ENCODE measurements around the gene TMEM240.
"Not testable (repeated sequence)": the region's sequence is repeated elsewhere in the genome, so short reads cannot be mapped to it uniquely, and the experiment has no call there.

The TMEM240 gene

GRCh38 chr1:1560178-1560577, 19.8 kb upstream of the TMEM240 start:
- TF ChIP-seq CTCF (IDR thresholded peaks at IDR 0.05; ENCODE audit: low read depth, low read length, poor library complexity, severe bottlenecking): no peak
- no peak for TF ChIP-seq EZH2phosphoT487 (IDR thresholded peaks at IDR 0.05; ENCODE audit: borderline replicate concordance, low read length)
- H3K27me3 ChIP-seq (ENCODE audit: control insufficient read depth, low read length): no peaks in the 10 kb centered on the region
- H3F3A ChIP-seq (ENCODE audit: control insufficient read depth, insufficient read depth): no peaks in the 10 kb centered on the region
- no peak overlapping the region for H3K27ac ChIP-seq (ENCODE audit: low read depth, low read length)
- H3K79me2 ChIP-seq (ENCODE audit: control insufficient read depth, low read length): peaks cover 66% of the 10 kb centered on the region
- H3K4me1 ChIP-seq (ENCODE audit: control insufficient read depth, low read length): peaks cover 4% of the 10 kb centered on the region; the same call in 1 of the 2 replicates
- H4K20me1 ChIP-seq (ENCODE audit: control insufficient read depth, insufficient read depth, low read depth, low read length): 0 out of 2 replicates have a peak, but pooled peaks cover 3% of the 10 kb centered on the region
- H3K4me2 ChIP-seq (ENCODE audit: low read length): no peak overlapping the region
- peaks cover 56% of the 10 kb centered on the region for H3K36me3 ChIP-seq (ENCODE audit: control insufficient read depth, low read length)
- H3K9me2 ChIP-seq (replicated peaks; ENCODE audit: control insufficient read depth, low read length): no peaks in the 10 kb centered on the region
- H3K4me3 ChIP-seq (ENCODE audit: low read length): no peak overlapping the region
- H3K9me3 ChIP-seq (ENCODE audit: control insufficient read depth, insufficient read depth, low read length): no peaks in the 10 kb centered on the region

GRCh38 chr1:1559066-1559465, 18.6 kb upstream of the TMEM240 start:
- H3K79me2 ChIP-seq (ENCODE audit: control insufficient read depth, low read length): peaks cover 62% of the 10 kb centered on the region
- no peaks in the 10 kb centered on the region for H3F3A ChIP-seq (ENCODE audit: control insufficient read depth, insufficient read depth)
- H3K36me3 ChIP-seq (ENCODE audit: control insufficient read depth, low read length): peaks cover 48% of the 10 kb centered on the region
- H3K4me2 ChIP-seq (ENCODE audit: low read length): no peak overlapping the region
- H3K4me1 ChIP-seq (ENCODE audit: control insufficient read depth, low read length): peaks cover 4% of the 10 kb centered on the region; the same call in 1 of the 2 replicates
- H3K9me2 ChIP-seq (replicated peaks; ENCODE audit: control insufficient read depth, low read length): no peaks in the 10 kb centered on the region
- H3K27me3 ChIP-seq (ENCODE audit: control insufficient read depth, low read length): no peaks in the 10 kb centered on the region
- H3K4me3 ChIP-seq (ENCODE audit: low read length): no peak overlapping the region
- no peak overlapping the region for H3K27ac ChIP-seq (ENCODE audit: low read depth, low read length)
- TF ChIP-seq CTCF (IDR thresholded peaks at IDR 0.05; ENCODE audit: low read depth, low read length, poor library complexity, severe bottlenecking) (no peak), EZH2phosphoT487 (IDR thresholded peaks at IDR 0.05; ENCODE audit: borderline replicate concordance, low read length) (no peak)
- no peaks in the 10 kb centered on the region for H3K9me3 ChIP-seq (ENCODE audit: control insufficient read depth, insufficient read depth, low read length)
- 0 out of 2 replicates have a peak, but pooled peaks cover 3% of the 10 kb centered on the region for H4K20me1 ChIP-seq (ENCODE audit: control insufficient read depth, insufficient read depth, low read depth, low read length)

DNA sequence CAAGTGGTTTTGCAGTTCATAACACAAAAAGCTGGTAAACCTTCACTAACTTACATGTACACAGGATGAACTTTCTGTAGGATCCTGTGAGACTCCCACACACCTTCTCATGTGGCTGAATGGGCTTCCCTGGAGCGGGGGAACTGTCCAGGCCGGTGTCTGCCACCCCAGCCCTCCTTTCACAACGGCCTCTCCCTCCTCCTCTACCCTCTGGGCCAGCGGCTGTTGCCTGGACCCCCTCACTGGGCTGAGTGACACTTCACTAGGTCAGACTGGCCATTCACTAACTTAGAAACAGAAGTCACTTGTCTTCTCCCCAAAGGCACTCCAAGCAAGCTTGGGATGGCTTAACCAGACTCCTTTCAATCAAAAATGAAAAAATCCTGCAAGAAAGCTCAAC, 18.2 kb upstream of the TMEM240 start:
- Histone ChIP-seq H3K4me3 (ENCODE audit: low read length) (no peak overlapping the region), H3K9me3 (ENCODE audit: control insufficient read depth, insufficient read depth, low read length) (no peaks in the 10 kb centered on the region), H4K20me1 (ENCODE audit: control insufficient read depth, insufficient read depth, low read depth, low read length) (0 out of 2 replicates have a peak, but pooled peaks cover 3% of the 10 kb centered on the region), H3K79me2 (ENCODE audit: control insufficient read depth, low read length) (peaks cover 61% of the 10 kb centered on the region), H3K27ac (ENCODE audit: low read depth, low read length) (no peak overlapping the region), H3K9me2 (replicated peaks; ENCODE audit: control insufficient read depth, low read length) (no peaks in the 10 kb centered on the region), H3K4me1 (ENCODE audit: control insufficient read depth, low read length) (peaks cover 4% of the 10 kb centered on the region; the same call in 1 of the 2 replicates), H3K4me2 (ENCODE audit: low read length) (no peak overlapping the region), H3K27me3 (ENCODE audit: control insufficient read depth, low read length) (no peaks in the 10 kb centered on the region), H3F3A (ENCODE audit: control insufficient read depth, insufficient read depth) (no peaks in the 10 kb centered on the region), H3K36me3 (ENCODE audit: control insufficient read depth, low read length) (peaks cover 43% of the 10 kb centered on the region)
- no peak for TF ChIP-seq EZH2phosphoT487 (IDR thresholded peaks at IDR 0.05; ENCODE audit: borderline replicate concordance, low read length)
- TF ChIP-seq CTCF (IDR thresholded peaks at IDR 0.05; ENCODE audit: low read depth, low read length, poor library complexity, severe bottlenecking): no peak

- H3K9me2 ChIP-seq (replicated peaks; ENCODE audit: control insufficient read depth, low read length); H3K4me3 ChIP-seq (ENCODE audit: low read length); H3K27ac ChIP-seq (ENCODE audit: low read depth, low read length); H3K4me2 ChIP-seq (ENCODE audit: low read length); H3F3A ChIP-seq (ENCODE audit: control insufficient read depth, insufficient read depth); H3K27me3 ChIP-seq (ENCODE audit: control insufficient read depth, low read length); H3K9me3 ChIP-seq (ENCODE audit: control insufficient read depth, insufficient read depth, low read length); H3K4me1 ChIP-seq (ENCODE audit: control insufficient read depth, low read length); H4K20me1 ChIP-seq (ENCODE audit: control insufficient read depth, insufficient read depth, low read depth, low read length): not testable (repeated sequence)
- Histone ChIP-seq H3K79me2 (ENCODE audit: control insufficient read depth, low read length) (peaks cover 55% of the 10 kb centered on the region), H3K36me3 (ENCODE audit: control insufficient read depth, low read length) (peaks cover 36% of the 10 kb centered on the region)
Measured at GRCh38 chr1:1557688-1558087, 17.3 kb upstream of the TMEM240 start.

GRCh38 chr1:1556961-1557360, 16.5 kb upstream of the TMEM240 start:
- peaks cover 53% of the 10 kb centered on the region for H3K79me2 ChIP-seq (ENCODE audit: control insufficient read depth, low read length)
- H3K4me3 ChIP-seq (ENCODE audit: low read length); H4K20me1 ChIP-seq (ENCODE audit: control insufficient read depth, insufficient read depth, low read depth, low read length); H3K4me2 ChIP-seq (ENCODE audit: low read length); H3K4me1 ChIP-seq (ENCODE audit: control insufficient read depth, low read length); H3F3A ChIP-seq (ENCODE audit: control insufficient read depth, insufficient read depth); H3K27me3 ChIP-seq (ENCODE audit: control insufficient read depth, low read length); H3K9me2 ChIP-seq (replicated peaks; ENCODE audit: control insufficient read depth, low read length); H3K9me3 ChIP-seq (ENCODE audit: control insufficient read depth, insufficient read depth, low read length); H3K27ac ChIP-seq (ENCODE audit: low read depth, low read length): not testable (repeated sequence)
- peaks cover 29% of the 10 kb centered on the region for H3K36me3 ChIP-seq (ENCODE audit: control insufficient read depth, low read length)

Data from DOHH2 (cell line).